ENCODE results near the gene DLGAP3. TPM values are rescaled to one million over a fixed set of nuclear protein-coding genes. Genes with fewer than 3 reads are reported as not detected.

Gene DLGAP3
- total and polyA plus RNA-seq, 2 donors (not counting 3 experiments of a cell fraction or from before 2014, with no cell fraction given): 0.04 to 0.20 TPM

DNA sequence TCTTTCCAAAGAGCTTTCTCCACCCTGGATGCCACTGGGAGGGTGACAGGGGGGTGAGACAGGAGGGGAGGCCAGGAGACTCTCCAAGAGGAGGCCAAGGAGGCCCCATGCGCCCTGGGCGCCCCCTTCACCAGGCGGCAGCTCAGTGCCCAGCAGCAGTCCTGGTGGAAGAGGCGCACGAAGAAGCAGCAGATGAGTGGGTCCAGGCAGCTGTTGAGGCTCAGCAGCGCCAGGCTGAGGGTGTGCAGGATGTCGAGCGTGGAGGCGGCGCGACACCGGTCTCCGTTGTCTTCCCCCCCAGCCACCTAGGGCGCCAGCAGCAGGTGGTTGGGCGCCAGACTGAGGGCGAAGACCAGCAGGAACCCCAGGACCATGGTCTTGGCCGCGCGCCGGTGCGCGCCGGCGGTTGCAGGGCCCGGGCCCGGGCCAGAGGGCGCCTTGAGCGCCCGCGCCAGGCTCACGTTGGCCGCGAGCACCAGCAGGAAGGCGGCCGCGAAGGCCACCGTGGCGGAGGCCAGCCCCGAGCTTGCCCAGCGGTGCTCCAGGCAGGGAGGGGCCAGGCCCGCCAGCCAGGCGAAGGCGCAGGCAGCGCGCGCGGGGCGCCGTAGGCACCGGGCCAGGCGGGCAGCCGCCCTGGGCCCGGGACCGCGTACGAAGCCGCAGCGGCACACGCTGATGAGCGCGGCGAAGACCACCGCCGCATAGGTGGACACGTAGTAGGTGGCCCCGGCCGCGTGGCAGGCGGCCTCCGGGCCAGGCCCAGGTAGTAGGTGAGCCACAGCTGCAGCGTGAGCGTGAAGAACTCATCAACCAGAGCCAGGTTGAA, 47.1 kb upstream of the DLGAP3 start:
- no peaks in the 10 kb centered on the region for H3K4me1 ChIP-seq (ENCODE audit: control insufficient read depth, extremely low read depth, insufficient read depth, low read length)
- no peak overlapping the region for H3K27ac ChIP-seq (ENCODE audit: insufficient read depth, low read depth, low read length)
- TF ChIP-seq, protein P1, sequence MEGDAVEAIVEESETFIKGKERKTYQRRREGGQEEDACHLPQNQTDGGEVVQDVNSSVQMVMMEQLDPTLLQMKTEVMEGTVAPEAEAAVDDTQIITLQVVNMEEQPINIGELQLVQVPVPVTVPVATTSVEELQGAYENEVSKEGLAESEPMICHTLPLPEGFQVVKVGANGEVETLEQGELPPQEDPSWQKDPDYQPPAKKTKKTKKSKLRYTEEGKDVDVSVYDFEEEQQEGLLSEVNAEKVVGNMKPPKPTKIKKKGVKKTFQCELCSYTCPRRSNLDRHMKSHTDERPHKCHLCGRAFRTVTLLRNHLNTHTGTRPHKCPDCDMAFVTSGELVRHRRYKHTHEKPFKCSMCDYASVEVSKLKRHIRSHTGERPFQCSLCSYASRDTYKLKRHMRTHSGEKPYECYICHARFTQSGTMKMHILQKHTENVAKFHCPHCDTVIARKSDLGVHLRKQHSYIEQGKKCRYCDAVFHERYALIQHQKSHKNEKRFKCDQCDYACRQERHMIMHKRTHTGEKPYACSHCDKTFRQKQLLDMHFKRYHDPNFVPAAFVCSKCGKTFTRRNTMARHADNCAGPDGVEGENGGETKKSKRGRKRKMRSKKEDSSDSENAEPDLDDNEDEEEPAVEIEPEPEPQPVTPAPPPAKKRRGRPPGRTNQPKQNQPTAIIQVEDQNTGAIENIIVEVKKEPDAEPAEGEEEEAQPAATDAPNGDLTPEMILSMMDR (IDR thresholded peaks at IDR 0.05; ENCODE audit: extremely low read depth in 1 of 2, insufficient read depth in 1 of 2, low read depth in 1 of 2, low read length in 2 of 2): no peak
- no peak for TF ChIP-seq MYC (IDR thresholded peaks at IDR 0.05; ENCODE audit: low read depth, low read length)
- no peak for TF ChIP-seq EZH2 (IDR thresholded peaks at IDR 0.05; ENCODE audit: borderline replicate concordance, low read depth, low read length, severe bottlenecking)
- TF ChIP-seq GATA2 (IDR thresholded peaks at IDR 0.05; ENCODE audit: insufficient read depth, insufficient read length, low read depth, low read length): no peak
- no peak for TF ChIP-seq POLR2AphosphoS5 (IDR thresholded peaks at IDR 0.05; ENCODE audit: insufficient read depth, low read depth, low read length)
- TF ChIP-seq, protein P2, sequence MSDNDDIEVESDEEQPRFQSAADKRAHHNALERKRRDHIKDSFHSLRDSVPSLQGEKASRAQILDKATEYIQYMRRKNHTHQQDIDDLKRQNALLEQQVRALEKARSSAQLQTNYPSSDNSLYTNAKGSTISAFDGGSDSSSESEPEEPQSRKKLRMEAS (IDR thresholded peaks at IDR 0.05; ENCODE audit: insufficient read depth, insufficient read length): no peak
- TF ChIP-seq JUN (IDR thresholded peaks at IDR 0.05; ENCODE audit: borderline replicate concordance, insufficient read depth, insufficient read length, low read depth): no peak
- no peak for TF ChIP-seq POLR2A (IDR thresholded peaks at IDR 0.05; ENCODE audit: low read depth, low read length)
- no peak for TF ChIP-seq FOS (IDR thresholded peaks at IDR 0.05; ENCODE audit: borderline replicate concordance, insufficient read depth, low read length)
- no peaks in the 10 kb centered on the region for H3K79me2 ChIP-seq (ENCODE audit: control insufficient read depth, insufficient read depth, low read length)
- DNase-seq (ENCODE audit: low read depth, low spot score): no peak
- ChIA-PET CTCF (no interaction called here), POLR2A (no interaction called here)
- H3K9me1 ChIP-seq (replicated peaks; ENCODE audit: control insufficient read depth, extremely low read depth, insufficient read depth, low read length): no peaks in the 10 kb centered on the region
- H3K9ac ChIP-seq (replicated peaks; ENCODE audit: extremely low read depth, insufficient read depth, low read length): no peak overlapping the region
- FAIRE-seq: no peak
- no peak overlapping the region for H3K4me3 ChIP-seq (replicated peaks in 1 of 3; ENCODE audit: insufficient read depth in 1 of 3, low read depth in 1 of 3, low read length in 3 of 3)
- BruUV-seq (replicated peaks): no TSS peak
- H4K20me1 ChIP-seq (replicated peaks; ENCODE audit: control insufficient read depth, extremely low read depth, insufficient read depth, low read length): no peaks in the 10 kb centered on the region
- dilution Hi-C loops (cut with MboI; ENCODE audit: extremely low pct_ligation_motif_present, low sequenced_read_pairs) (loop anchor here (25.0 kb wide), 1 partner anchor 186 kb away; no protein-coding TSS in a partner anchor), intact Hi-C loops (cut with micrococcal nuclease) (no loop called here)
- no peaks in the 10 kb centered on the region for H3K36me3 ChIP-seq (ENCODE audit: control insufficient read depth in 2 of 2, extremely low read depth in 1 of 2, insufficient read depth in 2 of 2, low read length in 2 of 2)
- no peak overlapping the region for H2AFZ ChIP-seq (ENCODE audit: low read depth, low read length)
- peaks cover 0 to 3% of the 10 kb centered on the region in 2 experiments for H3K27me3 ChIP-seq (ENCODE audit: control insufficient read depth in 2 of 2, insufficient read depth in 2 of 2, low read length in 2 of 2)
- H3K9me3 ChIP-seq (replicated peaks; ENCODE audit: control insufficient read depth, insufficient read depth, low read length): no peaks in the 10 kb centered on the region
- H3K4me2 ChIP-seq (ENCODE audit: insufficient read depth, low read length): no peak overlapping the region
